Urinary bladder (tissue), 4 donors: ENCODE measurements around the gene LZIC. TPM values are rescaled to one million over a fixed set of nuclear protein-coding genes. Genes with fewer than 3 reads are reported as not detected.

Experiments
- DNase-seq: peaks from one replicate; pipeline ENCODE4 v3.0.0-alpha.2; 2015; ENCODE audit errors: extremely low spot score
- H3K27ac ChIP-seq: one replicate; pipeline ENCODE4 v1.5.1; 2013; ENCODE audit warnings: low read depth, mild to moderate bottlenecking, moderate library complexity
- H3K36me3 ChIP-seq: one replicate; pipeline ENCODE4 v1.6.1; 2013; ENCODE audit warnings: mild to moderate bottlenecking, moderate library complexity; ENCODE audit not compliant: insufficient read depth
- H3K4me1 ChIP-seq: one replicate; pipeline ENCODE4 v1.6.1; 2013; ENCODE audit warnings: mild to moderate bottlenecking, moderate library complexity; ENCODE audit not compliant: insufficient read depth
- H3K4me3 ChIP-seq: one replicate; pipeline ENCODE4 v1.5.1; 2013; ENCODE audit warnings: low read depth, low read length
- WGBS: extraction: QIAGEN DNeasy Blood & Tissue Kit; methylation state at CpG from one replicate; pipeline ENCODE4 v1.1.7; 2013; 5-methylcytosine and 5-hydroxymethylcytosine counted together
- polyA plus RNA-seq: library from polyadenylated mRNA; stranded (reverse); fragments of 200-250 nt; gene quantifications from one replicate; pipeline ENCODE4 v1.2.3, GENCODE V29; 2013
- small RNA-seq: library from RNA; depleted of rRNA; stranded (forward); fragments of <200 nt; gene quantifications from one replicate; pipeline ENCODE3, GENCODE V24; 2014
- total RNA-seq: library from RNA; depleted of rRNA; stranded (reverse); fragments of >200 nt; gene quantifications from one replicate; pipeline ENCODE4 v1.2.3, GENCODE V29; 2014
- donor health status: healthy with polysubstance abuse.
- donor health status: healthy.

Gene LZIC
- total and polyA plus RNA-seq, 2 donors = 25.2 to 67.1 TPM

DNA sequence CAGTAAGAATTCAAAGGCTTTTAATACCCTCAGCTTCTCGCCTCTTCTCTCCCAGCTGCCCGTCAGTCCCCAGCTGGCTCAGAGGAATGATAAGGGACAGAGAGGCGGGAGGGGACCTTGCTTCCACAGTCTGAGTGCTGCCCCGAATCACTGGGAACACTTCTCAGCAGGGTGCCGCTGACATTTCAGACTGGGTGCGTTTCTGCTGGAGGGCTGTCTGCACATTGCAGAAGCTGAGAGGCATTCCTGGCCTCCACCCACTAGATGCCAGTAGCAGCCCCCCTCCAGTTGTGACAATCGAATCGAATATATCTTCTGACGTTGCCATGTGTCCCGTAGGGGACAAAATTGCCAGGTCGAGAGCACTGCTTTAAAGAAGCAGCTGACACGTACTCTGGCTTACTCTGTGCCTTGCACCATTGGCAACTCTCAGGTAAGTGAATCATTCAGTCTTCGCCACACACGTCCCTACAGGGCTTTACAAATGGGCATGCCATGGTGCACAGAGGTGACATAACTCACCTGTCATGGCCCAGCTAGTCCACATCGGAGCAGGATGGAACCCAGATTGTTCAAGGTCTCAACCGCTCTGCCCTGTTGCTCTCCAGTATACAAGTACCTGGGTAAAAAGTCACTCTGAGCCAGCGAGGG, 57.0 kb downstream of the LZIC start:
- H3K4me3 ChIP-seq = no peak overlapping the region
- H3K4me1 ChIP-seq = peaks cover 4% of the 10 kb centered on the region
- 82% methylated on average over 17 of the region's 17 CpGs for WGBS
- H3K27ac ChIP-seq = no peak overlapping the region
- DNase-seq = no peak
- no peaks in the 10 kb centered on the region for H3K36me3 ChIP-seq

GRCh38 chr1:9884805-9885204, 58.4 kb downstream of the LZIC start:
- Histone ChIP-seq H3K4me1 (no peaks in the 10 kb centered on the region), H3K36me3 (no peaks in the 10 kb centered on the region), H3K27ac (no peak overlapping the region), H3K4me3 (no peak overlapping the region)
- no peak for DNase-seq
- WGBS = 82% methylated on average over 8 of the region's 8 CpGs

- no peaks in the 10 kb centered on the region for H3K36me3 ChIP-seq
- no peak overlapping the region for H3K27ac ChIP-seq
- 86% methylated on average over 11 of the region's 11 CpGs for WGBS
- DNase-seq = no peak
- no peaks in the 10 kb centered on the region for H3K4me1 ChIP-seq
- H3K4me3 ChIP-seq = no peak overlapping the region
Measured at GRCh38 chr1:9883585-9884449, 59.4 kb downstream of the LZIC start.

GRCh38 chr1:9882945-9883303, 60.3 kb downstream of the LZIC start:
- no peak for DNase-seq
- H3K36me3 ChIP-seq = no peaks in the 10 kb centered on the region
- no peaks in the 10 kb centered on the region for H3K4me1 ChIP-seq
- 93% methylated on average over 12 of the region's 12 CpGs for WGBS
- H3K27ac ChIP-seq = no peak overlapping the region
- H3K4me3 ChIP-seq = no peak overlapping the region

DNA sequence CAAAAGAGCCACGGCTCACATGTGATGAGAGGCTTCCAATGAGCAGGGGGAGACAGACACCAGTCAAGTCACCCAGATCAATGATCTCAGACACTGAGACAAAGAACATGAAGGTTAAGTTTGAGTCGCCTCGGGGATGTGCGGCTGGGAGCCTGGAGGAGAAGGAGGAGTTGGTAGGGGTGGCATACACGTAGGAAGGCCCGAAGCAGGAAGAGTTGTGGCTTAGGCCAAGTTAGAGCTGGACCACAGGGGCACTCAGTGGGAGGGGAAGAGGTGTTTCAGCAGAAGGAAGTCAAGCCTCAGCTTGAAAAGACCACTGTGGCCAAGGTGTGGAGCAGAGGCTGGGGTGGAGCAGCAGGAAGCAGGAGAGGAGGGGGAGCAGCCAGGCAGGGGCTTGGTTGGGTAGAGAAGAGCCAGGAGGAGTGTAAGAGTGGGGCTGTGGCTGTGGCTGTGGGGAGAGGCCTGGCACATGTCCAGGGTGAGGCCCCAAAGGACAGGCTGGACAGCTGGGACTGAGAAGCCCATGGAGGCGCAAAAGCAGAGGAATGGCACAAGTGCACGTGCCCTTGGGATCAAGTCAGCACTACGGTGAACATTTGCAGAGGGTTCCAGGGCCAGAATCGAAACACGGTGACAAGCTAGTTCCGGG, 60.8 kb downstream of the LZIC start:
- no peak overlapping the region for H3K27ac ChIP-seq
- no peaks in the 10 kb centered on the region for H3K4me1 ChIP-seq
- H3K4me3 ChIP-seq = no peak overlapping the region
- DNase-seq = no peak
- no peaks in the 10 kb centered on the region for H3K36me3 ChIP-seq
- WGBS = 82% methylated on average over 12 of the region's 12 CpGs

GRCh38 chr1:9881838-9882249, 61.3 kb downstream of the LZIC start:
- H3K27ac ChIP-seq = no peak overlapping the region
- no peak for DNase-seq
- H3K4me3 ChIP-seq = no peak overlapping the region
- no peaks in the 10 kb centered on the region for H3K4me1 ChIP-seq
- 94% methylated on average over 2 of the region's 2 CpGs for WGBS
- H3K36me3 ChIP-seq = no peaks in the 10 kb centered on the region

Small RNA genes lying within 50 kb of the gene (small RNA-seq; reads per million reads assigned to genes)
- gene MIR5697 = not detected

Other genes starting within 250 kb of the LZIC start
- 59.6 TPM for gene CLSTN1, start 119.4 kb downstream of the LZIC start, total RNA-seq
- 90.6 TPM for gene CLSTN1, start 119.4 kb downstream of the LZIC start, polyA plus RNA-seq
- 18.2 TPM for gene CTNNBIP1, start 33.1 kb downstream of the LZIC start, total RNA-seq
- 18.5 TPM for gene CTNNBIP1, start 33.1 kb downstream of the LZIC start, polyA plus RNA-seq
- 11.5 TPM for gene NMNAT1, start 84 bp upstream of the LZIC start, total RNA-seq
- 6.2 TPM for gene NMNAT1, start 84 bp upstream of the LZIC start, polyA plus RNA-seq
- 2.4 TPM for gene RBP7, start 53.8 kb upstream of the LZIC start, total RNA-seq
- gene RBP7, start 53.8 kb upstream of the LZIC start, polyA plus RNA-seq = 20.9 TPM
- 37.1 TPM for gene UBE4B, start 89.6 kb upstream of the LZIC start, total RNA-seq
- 27.4 TPM for gene UBE4B, start 89.6 kb upstream of the LZIC start, polyA plus RNA-seq